SK-N-SH (cell line): ENCODE measurements around the gene ZNF407. TPM values are rescaled to one million over a fixed set of nuclear protein-coding genes. Genes with fewer than 3 reads are reported as not detected.

ENCODE experiments used
- CTCF ChIA-PET: fragments of 300-600, 350-600 bp; formaldehyde crosslinking; extraction: SDS; loops from one replicate; lab custom pipeline; 2021; lab: Yijun Ruan, JAX
- POLR2A ChIA-PET: fragments of 350-600 bp; sonication (Branson Sonifier 250); formaldehyde crosslinking; extraction: SDS; loops from one replicate; lab custom pipeline; 2020; ENCODE audit warnings: antibody characterized with exemption, inconsistent platforms; lab: Yijun Ruan, JAX
- DNase-seq: peaks from one replicate; pipeline ENCODE4 v3.0.0; 2012
- H2AFZ ChIP-seq: fragments of 200-600 bp; sonication (generic); 2 replicates; pipeline ENCODE4 v1.8.1; 2016; ENCODE audit warnings: antibody characterized with exemption, mild to moderate bottlenecking, low read depth
- H3F3A ChIP-seq: fragments of 200-600 bp; sonication (generic); replicated peaks from 2 replicates; pipeline ENCODE3; 2016; ENCODE audit warnings: antibody characterized with exemption, mild to moderate bottlenecking; ENCODE audit not compliant: insufficient read depth
- H3K27ac ChIP-seq, 2 experiments: fragments of 200-500 bp in 1 of 2; fragments of 200-600 bp in 1 of 2; sonication (Bioruptor generic) in 1 of 2; sonication (generic), shearing (Covaris generic) in 1 of 2; 2 replicates each; pipeline versions ENCODE4 v1.5.1 to v1.6.1; 2014 to 2016; ENCODE audit warnings: low read depth in 2 of 2, inconsistent platforms in 1 of 2, low read length in 1 of 2, mild to moderate bottlenecking in 1 of 2, mixed read lengths in 1 of 2
- H3K27me3 ChIP-seq: fragments of 200-600 bp; sonication (generic), shearing (Covaris generic); 2 replicates; pipeline ENCODE4 v1.6.1; 2016; ENCODE audit warnings: mixed run types; ENCODE audit not compliant: insufficient read depth
- H3K36me3 ChIP-seq, 2 experiments: fragments of 200-500 bp in 1 of 2; fragments of 200-600 bp in 1 of 2; sonication (Bioruptor generic) in 1 of 2; sonication (generic) in 1 of 2; replicated peaks in 1 of 2; 2 replicates each; pipeline versions ENCODE3 to v1.5.1; 2014 to 2016; ENCODE audit warnings: low read length in 1 of 2, mild to moderate bottlenecking in 1 of 2; ENCODE audit not compliant: insufficient read depth in 2 of 2, control insufficient read depth in 1 of 2
- H3K4me1 ChIP-seq, 2 experiments: fragments of 200-500 bp in 1 of 2; fragments of 200-600 bp in 1 of 2; sonication (Bioruptor generic) in 1 of 2; sonication (generic), shearing (Covaris generic) in 1 of 2; 2 replicates each; pipeline versions ENCODE4 v1.5.1 to v1.6.1; 2014 to 2016; ENCODE audit warnings: low read depth in 1 of 2, low read length in 1 of 2, mixed run types in 1 of 2; ENCODE audit not compliant: insufficient read depth in 2 of 2, control insufficient read depth in 1 of 2
- H3K4me2 ChIP-seq: fragments of 200-600 bp; sonication (generic), shearing (Covaris generic); 2 replicates; pipeline ENCODE4 v1.6.1; 2017; ENCODE audit warnings: mixed run types
- H3K4me3 ChIP-seq, 2 experiments: fragments of 200-500 bp in 1 of 2; fragments of 200-600 bp in 1 of 2; sonication (Bioruptor generic) in 1 of 2; sonication (generic), shearing (Covaris generic) in 1 of 2; 2 replicates each; pipeline versions ENCODE4 v1.5.1 to v1.8.1; 2014 to 2016; ENCODE audit warnings: low read depth in 2 of 2, inconsistent platforms in 1 of 2, low read length in 1 of 2, mild to moderate bottlenecking in 1 of 2, mixed read lengths in 1 of 2, moderate library complexity in 1 of 2
- H3K79me2 ChIP-seq: fragments of 200-600 bp; sonication (generic); 2 replicates; pipeline ENCODE4 v1.8.1; 2017; ENCODE audit warnings: mild to moderate bottlenecking; ENCODE audit not compliant: insufficient read depth
- H3K9ac ChIP-seq: fragments of 200-600 bp; sonication (generic); 2 replicates; pipeline ENCODE4 v1.6.1; 2017; ENCODE audit warnings: mixed run types
- H3K9me2 ChIP-seq: fragments of 200-600 bp; sonication (generic); 2 replicates; pipeline ENCODE4 v1.6.1; 2017; ENCODE audit warnings: mixed run types
- H3K9me3 ChIP-seq: fragments of 200-600 bp; sonication (generic); 2 replicates; pipeline ENCODE4 v1.6.1; 2017; ENCODE audit warnings: mixed run types, mild to moderate bottlenecking, moderate library complexity
- H4K20me1 ChIP-seq: fragments of 200-600 bp; sonication (generic); 2 replicates; pipeline ENCODE4 v1.6.1; 2017; ENCODE audit warnings: mild to moderate bottlenecking, mixed run types; ENCODE audit not compliant: insufficient read depth
- CTCF ChIP-seq: fragments of 200-600 bp; sonication (generic); IDR thresholded peaks from 2 replicates; pipeline ENCODE4 v1.6.1; 2017; ENCODE audit warnings: antibody characterized with exemption, mild to moderate bottlenecking, moderate library complexity
- EP300 ChIP-seq, 2 experiments: IDR thresholded peaks; 2 replicates each; pipeline versions ENCODE4 v1.4.0 to v1.6.1; 2012; ENCODE audit warnings: borderline replicate concordance in 1 of 2, low read depth in 1 of 2, low read length in 1 of 2
- EZH2phosphoT487 ChIP-seq: fragments of 200-600 bp; sonication (generic); IDR thresholded peaks from 2 replicates; pipeline ENCODE4 v1.6.1; 2017; ENCODE audit warnings: low read depth, mixed run types, mild to moderate bottlenecking, antibody characterized with exemption, moderate library complexity, borderline replicate concordance
- FOSL2 ChIP-seq: IDR thresholded peaks from 2 replicates; pipeline ENCODE4 v1.4.0; 2012; ENCODE audit warnings: low read depth, mild to moderate bottlenecking, moderate library complexity, borderline replicate concordance
- FOXJ3 ChIP-seq: sonication (generic); formaldehyde crosslinking; IDR thresholded peaks from 2 replicates; pipeline ENCODE4 v1.5.1; 2020; ENCODE audit warnings: mild to moderate bottlenecking, missing genetic modification reagents
- GATA2 ChIP-seq: sonication (generic); formaldehyde crosslinking; IDR thresholded peaks from 2 replicates; pipeline ENCODE4 v1.5.0; 2020; ENCODE audit warnings: mild to moderate bottlenecking, missing genetic modification reagents
- IRF3 ChIP-seq: fragments of 150-350 bp; IDR thresholded peaks from 2 replicates; pipeline ENCODE4 v1.6.1; 2016; ENCODE audit warnings: mild to moderate bottlenecking, low read depth, low read length
- MAX ChIP-seq: IDR thresholded peaks from 2 replicates; pipeline ENCODE4 v1.4.0; 2012; ENCODE audit warnings: low read depth
- NRF1 ChIP-seq: IDR thresholded peaks from 2 replicates; pipeline ENCODE4 v1.6.1; 2012; ENCODE audit warnings: low read depth, mild to moderate bottlenecking, low read length
- POLR2AphosphoS5 ChIP-seq: IDR thresholded peaks from 2 replicates; pipeline ENCODE4 v1.6.1; 2012; ENCODE audit warnings: low read depth, low read length
- SMC3 ChIP-seq: IDR thresholded peaks from 2 replicates; pipeline ENCODE4 v1.6.1; 2012; ENCODE audit warnings: low read depth, low read length, improper control_type of control experiment
- TAF1 ChIP-seq: IDR thresholded peaks from 2 replicates; pipeline ENCODE4 v1.6.1; 2012; ENCODE audit warnings: low read depth, mild to moderate bottlenecking, low read length, moderate library complexity, borderline replicate concordance
- TCF12 ChIP-seq: IDR thresholded peaks from 2 replicates; pipeline ENCODE4 v1.4.0; 2012
- TEAD4 ChIP-seq: IDR thresholded peaks from 2 replicates; pipeline ENCODE4 v1.4.0; 2012; ENCODE audit warnings: mild to moderate bottlenecking, borderline replicate concordance; ENCODE audit not compliant: insufficient read depth
- USF2 ChIP-seq: fragments of 150-350 bp; IDR thresholded peaks from 2 replicates; pipeline ENCODE4 v1.6.1; 2017; ENCODE audit warnings: antibody characterized with exemption, low read length, low read depth, borderline replicate concordance
- WGBS: methylation state at CpG from one replicate; pipeline ENCODE4 v1.1.6; 2017; ENCODE audit warnings: low lambda C conversion rate; 5-methylcytosine and 5-hydroxymethylcytosine counted together
- polyA plus RNA-seq, 3 experiments: library from polyadenylated mRNA; depleted of rRNA; stranded (reverse); fragments of >200 nt; gene quantifications; 2 replicates each; pipeline ENCODE4 v1.2.3, GENCODE V29; 2012

Gene ZNF407
- polyA plus RNA-seq, 1 of the 3 experiments (the other 2 are of a cell fraction), result 2.6 TPM

- DNase-seq, result no peak
- Histone ChIP-seq H3K27me3 (no peaks in the 10 kb centered on the region), H4K20me1 (no peaks in the 10 kb centered on the region), H3F3A (no peaks in the 10 kb centered on the region), H3K27ac (no peak overlapping the region), H3K79me2 (no peaks in the 10 kb centered on the region), H3K36me3 (no peaks in the 10 kb centered on the region), H3K4me2 (no peak overlapping the region), H3K9ac (no peak overlapping the region), H3K4me3 (no peak overlapping the region), H3K4me1 (peaks cover 0 to 10% of the 10 kb centered on the region in 2 experiments; a peak in 1 of 4 replicates), H3K9me3 (no peaks in the 10 kb centered on the region), H2AFZ (no peak overlapping the region), H3K9me2 (no peaks in the 10 kb centered on the region)
- WGBS, result 94% methylated on average over 4 of the region's 4 CpGs
- CTCF ChIA-PET, result interaction anchor here (0.7 to 1.5 kb wide), 2 partner anchors 13 to 34 kb away, joined by 3 read pairs; no protein-coding TSS in a partner anchor
- no peak for TF ChIP-seq FOXJ3 (CRISPR knock-in tag)
- no peak for TF ChIP-seq POLR2AphosphoS5
- TF ChIP-seq FOSL2, result no peak
- no peak for TF ChIP-seq CTCF
- POLR2A ChIA-PET, result no interaction called here
Measured at GRCh38 chr18:74868461-74868860, 270.8 kb downstream of the ZNF407 start.

- Histone ChIP-seq H3F3A (no peaks in the 10 kb centered on the region), H3K4me3 (no peak overlapping the region), H3K79me2 (no peaks in the 10 kb centered on the region), H2AFZ (no peak overlapping the region), H3K9me3 (no peaks in the 10 kb centered on the region), H3K27me3 (no peaks in the 10 kb centered on the region), H3K4me1 (peaks cover 3 to 10% of the 10 kb centered on the region in 2 experiments; a peak in 1 of 4 replicates), H3K27ac (peak overlapping the region in 1 of 2 experiments; percentile 5; a peak in 1 of 4 replicates), H3K9me2 (no peaks in the 10 kb centered on the region), H3K4me2 (no peak overlapping the region), H4K20me1 (no peaks in the 10 kb centered on the region), H3K9ac (no peak overlapping the region), H3K36me3 (no peaks in the 10 kb centered on the region)
- TF ChIP-seq GATA2 (CRISPR knock-in tag) (no peak), FOSL2 (peak; percentile 11; the same call in 1 of the 2 replicates)
- CTCF ChIA-PET, result no interaction called here
- WGBS, result 91% methylated on average over 5 of the region's 5 CpGs
- DNase-seq, result no peak
- POLR2A ChIA-PET, result no interaction called here
Measured at GRCh38 chr18:74869904-74870863, 272.5 kb downstream of the ZNF407 start.

GRCh38 chr18:74870950-74871349 is 273.3 kb downstream of the ZNF407 start:
- Histone ChIP-seq H3K4me3 (no peak overlapping the region), H3K9me2 (no peaks in the 10 kb centered on the region), H2AFZ (no peak overlapping the region), H3K36me3 (no peaks in the 10 kb centered on the region), H3K9ac (no peak overlapping the region), H3K4me1 (peaks cover 3 to 10% of the 10 kb centered on the region in 2 experiments; a peak in 1 of 4 replicates), H3K27me3 (no peaks in the 10 kb centered on the region), H3K79me2 (no peaks in the 10 kb centered on the region), H3K4me2 (no peak overlapping the region), H3F3A (no peaks in the 10 kb centered on the region), H3K27ac (no peak overlapping the region), H3K9me3 (no peaks in the 10 kb centered on the region), H4K20me1 (no peaks in the 10 kb centered on the region)
- WGBS, result 99% methylated on average over 5 of the region's 5 CpGs
- POLR2A ChIA-PET, result no interaction called here
- DNase-seq, result no peak
- CTCF ChIA-PET, result no interaction called here
- TF ChIP-seq USF2, result no peak
- TF ChIP-seq POLR2AphosphoS5, result no peak
- no peak for TF ChIP-seq IRF3
- no peak for TF ChIP-seq TAF1
- no peak for TF ChIP-seq MAX
- no peak for TF ChIP-seq EZH2phosphoT487
- TF ChIP-seq EP300 (IDR thresholded peaks at IDR 0.05; ENCODE audit: borderline replicate concordance in 1 of 2, low read depth in 1 of 2, low read length in 1 of 2), result no peak
- TF ChIP-seq TCF12, result no peak
- no peak for TF ChIP-seq TEAD4
- no peak for TF ChIP-seq GATA2 (CRISPR knock-in tag)
- no peak for TF ChIP-seq NRF1
- no peak for TF ChIP-seq SMC3
